Spleen (tissue), 11 donors: Measurements from ENCODE around the gene GARIN5B. TPM values are rescaled to one million over a fixed set of nuclear protein-coding genes. Genes with fewer than 3 reads are reported as not detected.

Experiments used
- DNase-seq: peaks from one replicate; pipeline ENCODE4 v3.0.0-alpha.2; 2020
- H3K27ac ChIP-seq, 8 donors: fragments of 200-600 bp; sonication (generic) in 7 of 8; 1 replicate in 4 of 8; 2 replicates in 4 of 8; pipeline versions ENCODE4 v1.5.0 to v1.8.0; 2016 to 2021; ENCODE audit warnings: inconsistent platforms in 4 of 8, mild to moderate bottlenecking in 4 of 8, moderate library complexity in 1 of 8
- H3K27me3 ChIP-seq, 7 donors: fragments of 200-600 bp; sonication (generic) in 6 of 7; replicated peaks in 1 of 7; 1 replicate in 4 of 7; 2 replicates in 3 of 7; pipeline versions ENCODE4 v1.5.0 to v1.8.0; 2016 to 2021; ENCODE audit warnings: inconsistent platforms in 3 of 7, mild to moderate bottlenecking in 1 of 7
- H3K36me3 ChIP-seq, 6 donors: fragments of 200-600 bp; sonication (generic) in 5 of 6; 1 replicate in 4 of 6; 2 replicates in 2 of 6; pipeline versions ENCODE4 v1.5.0 to v1.8.0; 2016 to 2021; ENCODE audit warnings: inconsistent platforms in 2 of 6
- H3K4me1 ChIP-seq, 6 donors: fragments of 200-600 bp; sonication (generic) in 5 of 6; 1 replicate in 3 of 6; 2 replicates in 3 of 6; pipeline versions ENCODE4 v1.5.0 to v1.8.0; 2016 to 2021; ENCODE audit warnings: inconsistent platforms in 3 of 6
- H3K4me3 ChIP-seq, 8 donors: fragments of 200-600 bp; sonication (generic) in 7 of 8; 1 replicate in 4 of 8; 2 replicates in 4 of 8; pipeline versions ENCODE4 v1.5.0 to v1.8.0; 2016 to 2021; ENCODE audit warnings: inconsistent platforms in 4 of 8, mild to moderate bottlenecking in 4 of 8, moderate library complexity in 2 of 8
- H3K9me3 ChIP-seq, 8 donors: fragments of 200-600 bp; sonication (generic) in 7 of 8; 1 replicate in 4 of 8; 2 replicates in 4 of 8; pipeline versions ENCODE4 v1.5.0 to v1.8.0; 2016 to 2021; ENCODE audit warnings: inconsistent platforms in 4 of 8
- CTCF ChIP-seq, 11 experiments: fragments of 200-600 bp in 7 of 11; fragments of 450-650 bp in 4 of 11; sonication (generic) in 4 of 11; IDR thresholded peaks in 8 of 11; conservative IDR thresholded peaks in 3 of 11; 1 replicate in 7 of 11; 2 replicates in 4 of 11; pipeline versions ENCODE4 v1.4.0 to v1.8.0; 2016 to 2021; ENCODE audit warnings: antibody characterized with exemption in 11 of 11, inconsistent platforms in 4 of 11, mild to moderate bottlenecking in 1 of 11
- POLR2A ChIP-seq, 3 donors: fragments of 450-650 bp; IDR thresholded peaks; one replicate each; pipeline ENCODE4 v1.5.1; 2017; ENCODE audit warnings: antibody characterized with exemption in 3 of 3, mild to moderate bottlenecking in 1 of 3
- POLR2AphosphoS5 ChIP-seq, 3 donors: sonication (generic); formaldehyde crosslinking; IDR thresholded peaks; one replicate each; pipeline ENCODE4 v1.5.1; 2017; ENCODE audit warnings: antibody characterized with exemption in 3 of 3
- WGBS, 5 donors: extraction: QIAGEN DNeasy Blood & Tissue Kit in 3 of 5; methylation state at CpG; one replicate each; pipeline versions ENCODE4 v1.1.5 to v1.1.7; 2013 to 2018; 5-methylcytosine and 5-hydroxymethylcytosine counted together
- intact Hi-C: fragments of 100-400 bp; cut with DNase I; formaldehyde crosslinking; loops from one replicate; pipeline ENCODE4 v1.15.0; 2023; ENCODE audit warnings: low total_unique reads
- polyA plus RNA-seq, 3 donors: library from polyadenylated mRNA; stranded (reverse); fragments of 200-250 nt; gene quantifications; one replicate each; pipeline ENCODE4 v1.2.1, GENCODE V29; 2013
- total RNA-seq, 7 donors: library from RNA; depleted of rRNA in 3 of 7; stranded (reverse); fragments of >200 nt in 3 of 7; fragmentation: NEBNext Ultra II Directional in 4 of 7; extraction: Animal tissue kit (Norgen Biotek cat#: 25700) in 4 of 7; gene quantifications; one replicate each; pipeline versions ENCODE4 v1.1.0 to v1.2.1, GENCODE V29; 2016 to 2021
- donor health status: healthy with polysubstance abuse.
- donor health status: DM: no; HTN: no; CAD: no; lungs with moderate emphysema.
- donor health status: DM: no; HTN: no; CAD: no.
- donor health status: Bipolar disorder and iron deficiency.
- donor health status: healthy.
- donor health status: DM: no; HTN: no; CAD: no.
- donor health status: DM: yes; HTN: yes; CAD: no.

Gene GARIN5B
- total and polyA plus RNA-seq, 10 donors: not detected

GRCh38 chr19:55365964-55366363 is 2.9 kb upstream of the GARIN5B start:
- H3K36me3 ChIP-seq: no peaks in the 10 kb centered on the region
- TF ChIP-seq POLR2AphosphoS5 (IDR thresholded peaks at IDR 0.05) (no peak), POLR2A (IDR thresholded peaks at IDR 0.05) (no peak), CTCF (IDR thresholded peaks at IDR 0.05 in 8 of 11, conservative IDR thresholded peaks at IDR 0.05 in 3 of 11) (no peak)
- H3K27ac ChIP-seq: no peak overlapping the region
- H3K9me3 ChIP-seq: no peaks in the 10 kb centered on the region
- WGBS, 5 donors: 76 to 86% (median 79%) methylated on average over 13 to 19 of the region's 19 CpGs
- DNase-seq: no peak
- H3K4me3 ChIP-seq: no peak overlapping the region
- peaks cover 0 to 21% (median 15%) of the 10 kb centered on the region in 6 donors for H3K4me1 ChIP-seq
- H3K27me3 ChIP-seq: peaks cover 2 to 67% (median 30%) of the 10 kb centered on the region in 7 donors
- intact Hi-C loops: no loop called here

- Histone ChIP-seq H3K27me3 (peaks cover 2 to 60% (median 22%) of the 10 kb centered on the region in 7 donors), H3K4me3 (no peak overlapping the region), H3K9me3 (no peaks in the 10 kb centered on the region), H3K4me1 (peaks cover 0 to 17% (median 13%) of the 10 kb centered on the region in 6 donors), H3K36me3 (no peaks in the 10 kb centered on the region), H3K27ac (no peak overlapping the region)
- TF ChIP-seq POLR2A (IDR thresholded peaks at IDR 0.05) (no peak), CTCF (IDR thresholded peaks at IDR 0.05 in 8 of 11, conservative IDR thresholded peaks at IDR 0.05 in 3 of 11) (no peak), POLR2AphosphoS5 (IDR thresholded peaks at IDR 0.05) (no peak)
- intact Hi-C loops: no loop called here
- 87 to 91% (median 89%) methylated on average over 8 of the region's 8 CpGs for WGBS, 5 donors
- DNase-seq: no peak
These were observed 2.2 kb upstream of the GARIN5B start for GRCh38 chr19:55365245-55365644.

GRCh38 chr19:55362174-55362989 is 678 bp downstream of the GARIN5B start:
- no peak for DNase-seq
- intact Hi-C loops: no loop called here
- no peak for TF ChIP-seq CTCF (IDR thresholded peaks at IDR 0.05 in 8 of 11, conservative IDR thresholded peaks at IDR 0.05 in 3 of 11)
- TF ChIP-seq POLR2AphosphoS5 (IDR thresholded peaks at IDR 0.05): no peak
- H3K4me1 ChIP-seq: no peaks in the 10 kb centered on the region
- no peaks in the 10 kb centered on the region for H3K36me3 ChIP-seq
- H3K9me3 ChIP-seq: no peaks in the 10 kb centered on the region
- no peak overlapping the region for H3K27ac ChIP-seq
- WGBS, 5 donors: 78 to 87% (median 83%) methylated on average over 33 to 38 of the region's 38 CpGs
- H3K4me3 ChIP-seq: no peak overlapping the region
- H3K27me3 ChIP-seq: peaks cover 0 to 48% (median 0%) of the 10 kb centered on the region in 7 donors

- no peaks in the 10 kb centered on the region for H3K36me3 ChIP-seq
- H3K9me3 ChIP-seq: no peaks in the 10 kb centered on the region
- H3K27ac ChIP-seq: no peak overlapping the region
- H3K4me1 ChIP-seq: no peaks in the 10 kb centered on the region
- intact Hi-C loops: no loop called here
- WGBS, 5 donors: 79 to 91% (median 86%) methylated on average over 13 to 16 of the region's 16 CpGs
- no peak for DNase-seq
- no peak overlapping the region for H3K4me3 ChIP-seq
- TF ChIP-seq POLR2AphosphoS5 (IDR thresholded peaks at IDR 0.05): no peak
- no peak for TF ChIP-seq POLR2A (IDR thresholded peaks at IDR 0.05)
- TF ChIP-seq CTCF (IDR thresholded peaks at IDR 0.05 in 8 of 11, conservative IDR thresholded peaks at IDR 0.05 in 3 of 11): no peak
- H3K27me3 ChIP-seq: peaks cover 0 to 51% (median 0%) of the 10 kb centered on the region in 7 donors
These were observed 2.2 kb downstream of the GARIN5B start for GRCh38 chr19:55360902-55361301.
